GM19452 (cell line): Measurements from ENCODE around the gene FOXD3.
"Not testable (repeated sequence)": the region's sequence is repeated elsewhere in the genome, so short reads cannot be mapped to it uniquely, and the experiment has no call there.

Source experiments
- ATAC-seq: cut with Tn5 transposase; IDR thresholded peaks from one replicate; pipeline ENCODE4 v1.9.1; 2021; ENCODE audit not compliant: unreplicated experiment

The FOXD3 gene

GRCh38 chr1:63356234-63356633, 33.9 kb downstream of the FOXD3 start:
- ATAC-seq: not testable (repeated sequence)

GRCh38 chr1:63359561-63359960, 37.2 kb downstream of the FOXD3 start:
- ATAC-seq: no peak

- no peak for ATAC-seq
These were observed 39.7 kb downstream of the FOXD3 start for GRCh38 chr1:63362073-63362472.

GRCh38 chr1:63362578-63362977, 40.2 kb downstream of the FOXD3 start:
- no peak for ATAC-seq

GRCh38 chr1:63363014-63363413, 40.6 kb downstream of the FOXD3 start:
- ATAC-seq: no peak

GRCh38 chr1:63366908-63367214, 44.5 kb downstream of the FOXD3 start:
- no peak for ATAC-seq

- ATAC-seq: peak; percentile 91
These were observed 45.1 kb downstream of the FOXD3 start, which contains the start of gene ALG6 for GRCh38 chr1:63367215-63368103. Gene ALG6, plus strand, starts transcription at chr1:63367627. Its CDS starts 3,351 bp downstream, at chr1:63370978.

GRCh38 chr1:63368131-63368530, 45.8 kb downstream of the FOXD3 start:
- ATAC-seq: no peak
